H1 (cell line): ENCODE measurements around the gene EEF1AKMT2. TPM values are rescaled to one million over a fixed set of nuclear protein-coding genes. Genes with fewer than 3 reads are reported as not detected.

Experiments
- CHD2 ChIP-seq: IDR thresholded peaks from 2 replicates; pipeline ENCODE4 v1.6.1; 2012; ENCODE audit warnings: low read length, improper control_type of control experiment
- EP300 ChIP-seq, 2 experiments: IDR thresholded peaks; 1 replicate in 1 of 2; 2 replicates in 1 of 2; pipeline ENCODE4 v1.6.1; 2011 to 2012; ENCODE audit warnings: low read depth in 2 of 2, low read length in 2 of 2, mild to moderate bottlenecking in 2 of 2, borderline replicate concordance in 1 of 2, inconsistent platforms in 1 of 2, moderate library complexity in 1 of 2
- FOSL1 ChIP-seq: IDR thresholded peaks from 2 replicates; pipeline ENCODE4 v1.6.1; 2011; ENCODE audit warnings: mild to moderate bottlenecking, low read depth, low read length, moderate library complexity; ENCODE audit not compliant: insufficient read depth
- HDAC6 ChIP-seq: IDR thresholded peaks from one replicate; pipeline ENCODE4 v1.7.1; 2012; ENCODE audit warnings: low read depth, mild to moderate bottlenecking, inconsistent platforms, low read length, moderate library complexity
- POLR2AphosphoS5 ChIP-seq: IDR thresholded peaks from 2 replicates; pipeline ENCODE4 v1.6.1; 2011; ENCODE audit warnings: low read depth, low read length
- RFX5 ChIP-seq: IDR thresholded peaks from 2 replicates; pipeline ENCODE4 v1.6.1; 2011; ENCODE audit warnings: low read depth, low read length, improper control_type of control experiment, borderline replicate concordance
- SRF ChIP-seq: IDR thresholded peaks from 2 replicates; pipeline ENCODE4 v1.6.1; 2011; ENCODE audit warnings: mild to moderate bottlenecking, low read depth, low read length, moderate library complexity
- ZNF274 ChIP-seq: IDR thresholded peaks from 2 replicates; pipeline ENCODE4 v1.7.0; 2012; ENCODE audit warnings: low read length, borderline replicate concordance; ENCODE audit errors: extremely low read depth
- polyA plus RNA-seq, 7 experiments: library from polyadenylated mRNA; depleted of rRNA in 3 of 7; stranded (reverse) in 5 of 7; unstranded in 2 of 7; fragments of >200 nt in 5 of 7; fragments of 200-250 nt in 2 of 7; gene quantifications; 1 replicate in 5 of 7; 2 replicates in 1 of 7; 4 replicates in 1 of 7; pipeline versions ENCODE4 v1.2.1 to v1.2.3, GENCODE V29; 2011 to 2013; ENCODE audit warnings: missing spikeins in 2 of 7, mixed read lengths in 2 of 7
- total RNA-seq: library from RNA; stranded (reverse); fragmentation: NEBNext Ultra II Directional; extraction: Animal tissue kit (Norgen Biotek cat#: 25700); gene quantifications from 2 replicates; pipeline ENCODE4 v1.2.1, GENCODE V29; 2021

EEF1AKMT2 gene
- total and polyA plus RNA-seq, 2 of the 8 experiments (the other 6 are each of a cell fraction or from before 2014, with no cell fraction given), result 9.8 to 26.8 TPM

GRCh38 chr10:124763267-124763666, 28.4 kb downstream of the EEF1AKMT2 start (continued):
- TF ChIP-seq HDAC6 (no peak), FOSL1 (no peak), ZNF274 (no peak), SRF (no peak), RFX5 (no peak), EP300 (IDR thresholded peaks at IDR 0.05; ENCODE audit: borderline replicate concordance in 1 of 2, low read depth in 2 of 2, low read length in 2 of 2) (no peak), CHD2 (no peak), POLR2AphosphoS5 (no peak)
- TF ChIP-seq, all 59 proteins: peak for 0
